ENCODE measurements around the gene AUTS2.

The AUTS2 gene

GRCh38 chr7:70098905-70099672 is 500.8 kb downstream of the AUTS2 start:
- no peak for DNase-seq

- DNase-seq, result no peak
Measured at GRCh38 chr7:70104243-70104642, 506.0 kb downstream of the AUTS2 start.

- no peak for DNase-seq
Measured at GRCh38 chr7:70113078-70113477, 514.8 kb downstream of the AUTS2 start.

GRCh38 chr7:70113536-70113935 is 515.3 kb downstream of the AUTS2 start:
- DNase-seq, result no peak

GRCh38 chr7:70114806-70115205 is 516.5 kb downstream of the AUTS2 start:
- no peak for DNase-seq

GRCh38 chr7:70116244-70116643 is 518.0 kb downstream of the AUTS2 start:
- DNase-seq, result no peak

- DNase-seq, result no peak
Measured at GRCh38 chr7:70116867-70117266, 518.6 kb downstream of the AUTS2 start.

GRCh38 chr7:70120851-70121250 is 522.6 kb downstream of the AUTS2 start:
- no peak for DNase-seq

- DNase-seq, result no peak
Measured at GRCh38 chr7:70131817-70132216, 533.5 kb downstream of the AUTS2 start.

GRCh38 chr7:70132226-70132851 is 534.1 kb downstream of the AUTS2 start:
- DNase-seq, result no peak

- no peak for DNase-seq
Measured at GRCh38 chr7:70132852-70133690, 534.8 kb downstream of the AUTS2 start.

GRCh38 chr7:70134029-70134770 is 535.9 kb downstream of the AUTS2 start:
- no peak for DNase-seq

GRCh38 chr7:70135656-70136055 is 537.4 kb downstream of the AUTS2 start:
- no peak for DNase-seq

- DNase-seq, result no peak
Measured at GRCh38 chr7:70137126-70137525, 538.9 kb downstream of the AUTS2 start.

- DNase-seq, result no peak
Measured at GRCh38 chr7:70142247-70142932, 544.1 kb downstream of the AUTS2 start.

- DNase-seq, result no peak
Measured at GRCh38 chr7:70143075-70144044, 545.1 kb downstream of the AUTS2 start.

- no peak for DNase-seq
Measured at GRCh38 chr7:70148997-70149396, 550.7 kb downstream of the AUTS2 start.

- no peak for DNase-seq
Measured at GRCh38 chr7:70152313-70152712, 554.0 kb downstream of the AUTS2 start.

GRCh38 chr7:70153933-70154332 is 555.7 kb downstream of the AUTS2 start:
- no peak for DNase-seq

GRCh38 chr7:70154521-70155180 is 556.4 kb downstream of the AUTS2 start:
- DNase-seq, result no peak

- peak; percentile 49 for DNase-seq
Measured at GRCh38 chr7:70156057-70156456, 557.8 kb downstream of the AUTS2 start.
